HG03108 (cell line): Measurements from ENCODE around the gene TRIM72.
"Not testable (repeated sequence)": the region's sequence is repeated elsewhere in the genome, so short reads cannot be mapped to it uniquely, and the experiment has no call there.

Experiments used
- ATAC-seq: cut with Tn5 transposase; IDR thresholded peaks from one replicate; pipeline ENCODE4 v1.9.1; 2021; ENCODE audit warnings: moderate library complexity; ENCODE audit not compliant: unreplicated experiment

Gene TRIM72

DNA sequence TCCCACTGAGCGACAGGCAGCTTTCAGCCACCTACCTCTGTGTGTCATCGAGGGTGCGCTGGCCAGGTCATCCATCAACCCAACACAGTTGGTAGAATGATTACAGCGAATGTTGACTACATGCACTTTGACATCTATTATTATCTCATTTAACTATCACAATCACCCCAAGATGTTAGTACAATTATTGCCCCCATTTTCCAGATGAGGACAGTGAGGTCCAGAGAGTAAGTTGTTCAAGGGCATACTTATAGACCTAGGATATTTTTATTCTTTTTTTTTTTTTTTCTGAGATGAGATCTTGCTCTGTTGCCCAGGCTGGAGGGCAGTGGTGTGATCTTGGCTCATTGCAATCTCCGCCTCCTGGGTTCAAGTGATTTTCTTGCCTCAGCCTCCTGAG is 37.5 kb downstream of the TRIM72 start:
- ATAC-seq: no peak

- no peak for ATAC-seq
Measured at GRCh38 chr16:31253642-31254045, 39.7 kb downstream of the TRIM72 start.

- no peak for ATAC-seq
Measured at GRCh38 chr16:31256466-31256865, 42.5 kb downstream of the TRIM72 start.

DNA sequence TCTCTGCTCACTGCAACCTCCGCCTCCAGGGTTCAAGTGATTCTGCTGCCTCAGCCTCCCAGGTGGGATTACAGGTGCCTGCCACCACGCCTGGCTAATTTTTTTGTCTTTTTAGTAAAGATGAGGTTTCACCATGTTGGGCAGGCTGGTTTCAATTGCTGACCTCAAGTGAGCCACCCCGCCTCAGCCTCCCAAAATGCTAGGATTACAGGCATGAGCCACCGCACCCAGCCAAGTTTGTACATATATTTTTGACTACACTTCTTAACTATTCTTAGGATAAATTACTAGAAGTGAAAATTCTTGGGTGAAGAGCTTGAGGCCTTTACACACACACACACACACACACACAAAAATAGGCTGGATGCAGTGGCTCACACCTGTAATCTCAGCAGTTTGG is 44.4 kb downstream of the TRIM72 start:
- no peak for ATAC-seq

- ATAC-seq: no peak
Measured at GRCh38 chr16:31260136-31260931, 46.4 kb downstream of the TRIM72 start.

DNA sequence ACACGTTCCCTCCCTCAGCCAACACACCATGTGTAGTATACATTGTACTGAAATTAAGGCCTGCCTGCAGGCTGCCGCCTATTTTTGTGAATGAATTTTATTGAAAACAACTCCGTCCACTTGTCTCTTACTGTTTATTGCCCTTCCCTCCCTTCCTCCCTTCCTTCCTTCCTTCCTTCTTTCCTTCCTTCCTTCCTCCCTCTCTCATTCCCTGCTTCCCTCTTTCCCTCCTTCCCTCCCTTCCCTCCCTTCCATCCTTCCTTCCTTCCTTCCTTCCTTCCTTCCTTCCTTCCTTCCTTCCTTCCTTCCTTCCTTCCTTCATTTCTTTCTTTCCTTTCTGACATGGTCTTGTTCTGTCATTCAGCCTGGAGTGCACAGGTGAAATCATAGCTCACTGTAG is 48.2 kb downstream of the TRIM72 start:
- ATAC-seq: no peak

- peak; percentile 90 for ATAC-seq
Measured at GRCh38 chr16:31265329-31266245, 51.7 kb downstream of the TRIM72 start.

DNA sequence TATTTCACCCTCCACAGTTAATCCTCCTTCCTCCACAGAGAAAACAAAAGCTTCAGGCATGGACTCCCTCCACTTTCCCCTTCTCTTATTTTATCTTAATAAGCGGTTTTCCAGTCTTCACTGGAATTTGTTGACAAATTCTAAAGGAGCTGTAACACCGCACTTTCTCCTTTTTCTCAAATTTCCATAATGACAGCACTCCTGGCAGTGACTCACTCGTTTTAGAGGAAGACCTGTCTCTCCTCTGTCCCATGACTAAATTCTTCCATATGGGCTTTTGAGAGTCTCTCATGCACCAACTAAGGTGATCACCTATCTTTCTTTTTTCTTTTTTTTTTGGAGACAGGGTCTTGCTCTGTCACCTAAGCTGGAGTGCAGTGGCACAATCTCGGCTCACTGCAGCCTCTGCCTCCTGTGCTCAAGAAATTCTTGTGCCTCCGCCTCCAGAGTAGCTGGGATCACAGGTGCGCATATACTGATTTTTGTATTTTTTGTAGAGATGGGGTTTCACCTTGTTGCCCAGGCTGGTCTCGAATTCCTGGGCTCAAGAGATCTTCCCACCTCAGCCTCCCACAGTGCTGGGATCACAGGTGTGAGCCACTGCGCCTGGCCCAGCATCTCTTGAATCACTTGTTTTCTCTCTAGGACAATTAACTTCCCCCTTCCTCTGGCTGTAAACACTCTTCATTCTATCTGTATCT is 53.6 kb downstream of the TRIM72 start:
- ATAC-seq: no peak

GRCh38 chr16:31268033-31268365 is 54.1 kb downstream of the TRIM72 start:
- no peak for ATAC-seq

- no peak for ATAC-seq
Measured at GRCh38 chr16:31268891-31269290, 55.0 kb downstream of the TRIM72 start.

GRCh38 chr16:31269541-31269940 is 55.6 kb downstream of the TRIM72 start:
- ATAC-seq: no peak

GRCh38 chr16:31269973-31270372 is 56.1 kb downstream of the TRIM72 start:
- not testable (repeated sequence) for ATAC-seq

- no peak for ATAC-seq
Measured at GRCh38 chr16:31270795-31271194, 56.9 kb downstream of the TRIM72 start.

GRCh38 chr16:31271621-31272190 is 57.8 kb downstream of the TRIM72 start:
- no peak for ATAC-seq

DNA sequence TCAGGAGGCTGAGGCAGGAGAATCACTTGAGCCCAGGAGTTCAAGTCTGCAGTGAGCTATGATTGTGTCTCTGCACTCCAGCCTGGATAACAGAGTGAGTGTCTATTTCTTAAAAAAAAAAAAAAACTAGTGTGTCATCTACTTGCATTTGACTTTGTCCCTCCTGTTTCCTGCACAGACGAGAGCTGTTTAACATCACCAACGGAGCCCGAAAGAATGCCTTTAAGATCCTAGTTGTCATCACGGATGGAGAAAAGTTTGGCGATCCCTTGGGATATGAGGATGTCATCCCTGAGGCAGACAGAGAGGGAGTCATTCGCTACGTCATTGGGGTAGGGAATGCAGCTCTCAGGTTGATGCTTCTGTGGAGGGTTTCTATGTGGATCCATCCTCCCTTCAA is 59.3 kb downstream of the TRIM72 start:
- ATAC-seq: no peak

- ATAC-seq: no peak
Measured at GRCh38 chr16:31273676-31274075, 59.8 kb downstream of the TRIM72 start.

- ATAC-seq: no peak
Measured at GRCh38 chr16:31274831-31275816, 61.2 kb downstream of the TRIM72 start.

DNA sequence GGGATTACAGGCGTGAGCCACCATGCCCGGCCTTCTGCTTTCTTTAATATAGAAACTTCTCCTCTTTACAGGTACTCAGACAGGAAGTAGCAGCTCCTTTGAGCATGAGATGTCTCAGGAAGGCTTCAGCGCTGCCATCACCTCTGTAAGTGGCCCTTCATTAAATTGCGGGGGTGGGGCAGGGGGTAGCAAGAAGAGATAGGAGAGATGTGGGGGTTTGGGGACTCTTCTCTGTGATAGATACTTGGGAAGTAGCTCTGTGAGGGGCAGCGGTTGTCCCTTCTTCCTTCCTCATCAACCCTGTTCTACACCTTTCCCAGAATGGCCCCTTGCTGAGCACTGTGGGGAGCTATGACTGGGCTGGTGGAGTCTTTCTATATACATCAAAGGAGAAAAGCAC is 62.7 kb downstream of the TRIM72 start:
- ATAC-seq: no peak

DNA sequence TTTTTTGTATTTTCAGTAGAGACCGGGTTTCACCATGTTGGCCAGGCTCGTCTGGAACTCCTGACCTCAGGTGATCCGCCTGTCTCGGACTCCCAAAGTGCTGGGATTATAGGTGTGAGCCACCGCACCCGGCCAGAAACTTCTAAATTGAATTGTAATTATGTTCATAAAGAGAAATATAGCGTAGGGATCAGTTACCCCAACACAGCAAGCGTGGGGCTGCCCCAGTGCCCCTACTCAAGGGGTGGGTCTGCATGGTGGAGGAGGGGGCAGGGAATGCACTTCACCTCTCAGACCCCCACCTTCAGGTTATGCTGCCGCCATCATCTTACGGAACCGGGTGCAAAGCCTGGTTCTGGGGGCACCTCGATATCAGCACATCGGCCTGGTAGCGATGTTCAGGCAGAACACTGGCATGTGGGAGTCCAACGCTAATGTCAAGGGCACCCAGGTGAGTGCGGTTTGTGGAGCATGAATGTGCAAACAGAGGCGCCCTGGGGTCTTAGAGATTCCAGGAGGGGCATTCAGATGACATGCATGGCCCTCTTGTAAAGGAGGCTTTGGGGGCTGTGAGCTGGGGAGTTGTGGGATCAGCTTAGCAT is 63.8 kb downstream of the TRIM72 start:
- no peak for ATAC-seq

DNA sequence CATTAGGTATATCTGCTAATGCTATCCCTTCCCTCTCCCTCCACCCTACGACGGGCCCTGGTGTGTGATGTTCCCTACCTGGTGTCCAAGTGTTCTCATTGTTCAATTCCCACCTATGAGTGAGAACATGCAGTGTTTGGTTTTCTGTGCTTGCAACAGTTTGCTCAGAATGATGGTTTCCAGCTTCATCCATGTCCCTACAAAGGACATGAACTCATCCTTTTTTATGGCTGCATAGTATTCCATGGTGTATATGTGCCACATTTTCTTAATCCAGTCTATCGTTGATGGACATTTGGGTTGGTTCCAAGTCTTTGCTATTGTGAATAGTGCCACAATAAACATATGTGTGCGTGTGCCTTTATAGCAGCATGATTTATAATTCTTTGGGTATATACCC is 64.9 kb downstream of the TRIM72 start:
- not testable (repeated sequence) for ATAC-seq
